H1 (cell line): Measurements from ENCODE around the gene EVA1C. TPM values are rescaled to one million over a fixed set of nuclear protein-coding genes. Genes with fewer than 3 reads are reported as not detected.

Experiments used
- SUZ12 ChIP-seq: fragments of 200-600 bp; sonication (generic); IDR thresholded peaks from 2 replicates; pipeline ENCODE4 v1.6.1; 2012; ENCODE audit warnings: mild to moderate bottlenecking, inconsistent platforms, low read length, moderate library complexity, mixed read lengths
- polyA plus RNA-seq, 7 experiments: library from polyadenylated mRNA; depleted of rRNA in 3 of 7; stranded (reverse) in 5 of 7; unstranded in 2 of 7; fragments of >200 nt in 5 of 7; fragments of 200-250 nt in 2 of 7; gene quantifications; 1 replicate in 5 of 7; 2 replicates in 1 of 7; 4 replicates in 1 of 7; pipeline versions ENCODE4 v1.2.1 to v1.2.3, GENCODE V29; 2011 to 2013; ENCODE audit warnings: missing spikeins in 2 of 7, mixed read lengths in 2 of 7
- total RNA-seq: library from RNA; stranded (reverse); fragmentation: NEBNext Ultra II Directional; extraction: Animal tissue kit (Norgen Biotek cat#: 25700); gene quantifications from 2 replicates; pipeline ENCODE4 v1.2.1, GENCODE V29; 2021

Gene EVA1C
- total and polyA plus RNA-seq, 2 of the 8 experiments (the other 6 are each of a cell fraction or from before 2014, with no cell fraction given): 2.6 to 3.6 TPM

DNA sequence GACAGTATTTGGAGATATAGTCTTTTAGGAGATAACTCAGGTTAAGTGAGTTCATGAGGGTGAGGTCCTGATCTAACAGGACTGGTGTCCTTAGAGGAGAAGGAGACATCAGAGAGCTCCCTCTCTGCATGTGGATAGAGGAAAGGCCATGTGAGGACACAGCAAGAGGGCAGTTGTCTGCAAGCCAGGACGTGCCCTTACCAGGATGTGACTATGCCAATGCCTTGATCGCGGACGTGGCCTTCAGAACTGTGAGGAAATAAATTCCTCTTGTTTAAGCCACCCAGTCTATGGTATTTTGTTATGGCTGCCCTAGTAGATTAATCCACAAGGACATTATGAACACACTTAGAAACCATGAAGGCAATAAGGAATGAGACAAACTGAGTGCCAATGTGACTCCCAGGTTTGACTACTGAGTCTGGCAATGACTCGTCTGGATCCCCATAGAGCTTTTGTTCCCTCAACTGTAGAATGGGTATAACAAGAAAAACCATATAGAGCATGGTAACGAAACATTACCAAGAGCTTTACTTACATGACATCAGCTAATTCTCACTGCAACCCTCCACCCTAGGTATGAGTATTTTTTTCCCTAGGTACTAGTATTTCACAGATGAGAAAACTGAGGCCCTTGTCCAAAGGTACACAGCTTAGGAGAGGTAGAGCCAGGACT lies 26.2 kb upstream of the EVA1C start (continued):
- no peak for TF ChIP-seq SUZ12
- TF ChIP-seq, all 59 proteins: peak for 0
